OCI-M1 (cell line): ENCODE results near the gene SLC6A14.
A peak's percentile ranks its signal among the peaks of the same experiment; 100 is the strongest.

ENCODE experiments used
- DNase-seq: peaks from one replicate; lab custom pipeline; 2025; lab: John Stamatoyannopoulos, UW

The SLC6A14 gene, protein sequence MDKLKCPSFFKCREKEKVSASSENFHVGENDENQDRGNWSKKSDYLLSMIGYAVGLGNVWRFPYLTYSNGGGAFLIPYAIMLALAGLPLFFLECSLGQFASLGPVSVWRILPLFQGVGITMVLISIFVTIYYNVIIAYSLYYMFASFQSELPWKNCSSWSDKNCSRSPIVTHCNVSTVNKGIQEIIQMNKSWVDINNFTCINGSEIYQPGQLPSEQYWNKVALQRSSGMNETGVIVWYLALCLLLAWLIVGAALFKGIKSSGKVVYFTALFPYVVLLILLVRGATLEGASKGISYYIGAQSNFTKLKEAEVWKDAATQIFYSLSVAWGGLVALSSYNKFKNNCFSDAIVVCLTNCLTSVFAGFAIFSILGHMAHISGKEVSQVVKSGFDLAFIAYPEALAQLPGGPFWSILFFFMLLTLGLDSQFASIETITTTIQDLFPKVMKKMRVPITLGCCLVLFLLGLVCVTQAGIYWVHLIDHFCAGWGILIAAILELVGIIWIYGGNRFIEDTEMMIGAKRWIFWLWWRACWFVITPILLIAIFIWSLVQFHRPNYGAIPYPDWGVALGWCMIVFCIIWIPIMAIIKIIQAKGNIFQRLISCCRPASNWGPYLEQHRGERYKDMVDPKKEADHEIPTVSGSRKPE

DNA sequence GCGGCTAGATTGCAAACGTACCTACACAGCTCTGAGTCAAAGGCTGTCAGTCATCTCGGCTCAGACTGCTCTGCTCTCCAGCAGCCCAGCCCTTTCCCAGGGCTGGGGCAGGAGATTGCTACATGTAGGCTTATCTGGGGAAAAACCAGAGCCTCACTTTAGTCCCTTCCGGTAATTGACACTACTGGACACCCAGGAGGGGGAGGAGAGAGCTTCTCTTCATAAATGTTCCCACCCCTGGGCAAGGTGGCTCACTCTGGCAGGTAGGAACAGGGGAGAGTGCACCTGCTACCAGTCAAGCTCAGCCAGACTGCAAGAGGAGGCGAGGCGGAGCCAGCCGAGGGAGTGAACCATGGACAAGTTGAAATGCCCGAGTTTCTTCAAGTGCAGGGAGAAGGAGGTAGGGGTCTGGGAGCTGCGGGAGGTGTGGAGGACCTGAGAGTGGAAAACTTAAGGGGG is at the start of gene SLC6A14:
Gene SLC6A14, plus strand, starts transcription at position 249 of the 459 bp plus-strand sequence. Its CDS starts 104 bp downstream, at position 353.
- DNase-seq = peak; percentile 13

DNA sequence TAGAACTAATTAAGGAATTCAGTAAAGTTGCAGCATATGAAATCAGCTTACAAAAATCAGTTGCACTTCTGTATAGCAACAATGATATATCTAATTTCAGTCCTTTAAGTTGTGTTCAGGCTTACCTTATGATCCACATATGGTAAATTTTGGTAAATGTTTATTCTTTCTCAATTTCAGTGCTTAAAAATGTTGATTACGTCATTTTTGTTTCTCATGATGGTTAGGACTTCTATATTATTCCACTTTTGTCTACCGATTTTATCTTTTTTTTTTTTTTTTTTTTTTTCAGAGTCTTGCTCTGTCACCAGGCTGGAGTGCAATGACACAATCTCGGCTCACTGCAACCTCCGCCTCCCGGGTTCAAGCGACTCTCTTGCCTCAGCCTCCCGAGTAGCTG is 40.7 kb upstream of the SLC6A14 start:
- no peak for DNase-seq

- no peak for DNase-seq
These were observed 36.7 kb upstream of the SLC6A14 start for GRCh38 chrX:116399681-116400080.

DNA sequence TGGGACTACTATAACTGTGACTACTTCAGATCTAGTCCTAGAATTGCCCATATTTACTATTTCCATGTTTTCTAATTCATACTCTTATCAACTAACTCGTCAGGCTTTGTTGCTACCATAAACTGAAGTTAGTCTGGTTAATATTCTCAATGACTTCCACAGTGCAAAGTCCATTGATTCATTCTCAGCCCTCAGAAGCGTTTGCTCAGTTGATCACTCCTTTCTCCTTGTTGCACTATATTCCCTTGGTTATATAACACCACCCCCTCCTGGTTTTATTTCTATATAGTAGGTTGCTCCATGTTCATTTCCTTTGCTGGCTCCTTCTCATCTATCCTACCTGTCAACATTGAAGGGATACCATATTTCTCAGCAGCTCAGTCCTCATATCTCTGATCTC is 27.2 kb upstream of the SLC6A14 start:
- no peak for DNase-seq

- DNase-seq = no peak
These were observed 23.1 kb upstream of the SLC6A14 start for GRCh38 chrX:116413273-116413672.

DNA sequence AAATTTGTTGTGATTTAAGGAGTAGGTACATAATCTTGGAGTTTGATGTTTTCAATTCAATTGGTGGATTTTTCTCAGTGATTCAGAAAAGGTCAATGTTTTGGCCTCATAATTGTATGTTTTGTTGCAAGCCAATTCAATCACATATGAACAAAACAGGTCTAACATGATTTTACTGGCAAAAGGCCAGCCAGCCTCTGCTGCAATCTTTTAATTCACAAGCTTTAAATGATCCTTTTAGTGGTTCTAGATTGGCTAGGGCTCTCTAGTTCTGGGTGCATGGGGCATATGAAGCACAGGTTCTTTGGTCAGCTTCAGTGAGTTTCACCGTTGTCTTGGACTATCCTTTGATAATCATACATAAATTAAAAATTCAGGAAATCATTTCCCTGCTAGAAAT is 19.2 kb upstream of the SLC6A14 start:
- no peak for DNase-seq

DNA sequence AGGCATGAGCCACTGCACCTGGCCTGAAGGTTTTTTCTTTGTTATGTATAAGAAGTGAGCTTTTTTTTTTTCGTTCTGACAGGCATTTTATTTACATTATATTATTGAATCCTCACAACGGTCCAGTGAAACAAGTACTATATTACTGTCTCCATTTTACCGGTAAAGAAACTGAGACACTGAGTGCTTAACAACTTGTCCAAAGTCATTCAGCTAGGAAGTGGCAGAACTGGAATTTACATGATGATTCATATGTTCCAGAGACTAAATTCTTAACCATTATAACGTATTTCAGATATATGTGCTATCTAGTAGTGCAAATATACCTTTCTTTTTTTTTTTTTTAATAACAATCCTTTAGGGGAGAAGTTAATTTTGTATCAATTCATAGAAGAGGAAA is 18.4 kb upstream of the SLC6A14 start:
- no peak for DNase-seq

DNA sequence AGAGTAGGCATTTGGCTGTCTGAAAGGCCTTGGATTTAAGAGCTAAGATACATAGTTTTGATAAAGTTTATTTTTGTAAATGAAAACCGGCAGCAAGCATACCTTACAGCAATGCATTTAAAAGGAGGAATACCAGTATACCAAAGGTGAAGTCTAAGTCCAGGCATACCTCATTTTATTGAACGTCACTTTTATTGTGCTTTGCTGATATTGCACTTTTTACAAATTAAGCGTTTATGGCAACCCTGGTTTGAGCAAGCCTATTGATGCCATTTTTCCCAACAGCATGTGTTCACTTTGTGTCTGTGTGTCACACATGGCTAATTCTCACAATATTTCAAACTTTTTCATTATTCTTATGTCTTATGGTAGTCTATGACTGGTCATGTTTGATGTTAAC is 8.4 kb upstream of the SLC6A14 start:
- no peak for DNase-seq

DNA sequence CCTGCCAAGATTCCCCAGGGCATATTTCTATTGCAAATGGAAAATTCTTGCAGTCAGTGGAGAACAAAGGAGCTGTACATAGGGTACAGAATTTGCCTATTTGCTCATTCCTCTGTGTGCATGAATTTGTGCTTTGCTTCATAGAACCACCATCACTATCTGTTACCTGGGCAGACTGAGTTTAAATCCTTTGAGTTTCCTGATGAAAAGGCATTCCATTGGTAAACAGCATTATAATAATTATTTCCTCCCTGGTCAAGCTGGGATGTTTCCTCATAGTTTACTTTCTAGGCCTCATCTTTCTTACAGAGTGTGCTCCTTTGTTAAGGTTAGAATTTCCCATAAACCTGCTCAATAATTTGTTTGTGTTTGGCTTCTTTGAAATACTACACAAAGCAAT is 809 bp upstream of the SLC6A14 start:
- DNase-seq = no peak

- no peak for DNase-seq
These were observed 12.8 kb downstream of the SLC6A14 start for GRCh38 chrX:116449156-116449555.

- no peak for DNase-seq
These were observed 26.4 kb downstream of the SLC6A14 start, which contains the start of gene CT83 for GRCh38 chrX:116462822-116463221. CT83 (minus strand) TSS chrX:116462976; CDS start chrX:116462856, 120 bp downstream.

- DNase-seq = no peak
These were observed 43.7 kb downstream of the SLC6A14 start for GRCh38 chrX:116480059-116480458.

- DNase-seq = peak; percentile 23
These were observed 53.7 kb downstream of the SLC6A14 start for GRCh38 chrX:116490104-116490503.

- no peak for DNase-seq
These were observed 56.9 kb downstream of the SLC6A14 start for GRCh38 chrX:116493271-116493670.

- DNase-seq = peak; percentile 13
These were observed 63.4 kb downstream of the SLC6A14 start for GRCh38 chrX:116499780-116500179.
